Astrocyte of the cerebellum (primary cell): ENCODE data around the gene SMPD3.

Source experiments
- DNase-seq: peaks from one replicate; pipeline ENCODE4 v3.0.0-alpha.2; 2011; ENCODE audit warnings: low read depth
- H3K4me3 ChIP-seq: 2 replicates; pipeline ENCODE4 v1.5.1; 2011; ENCODE audit warnings: mild to moderate bottlenecking, low read depth, low read length, moderate library complexity
- in situ Hi-C: cut with HindIII; loops from 2 replicates; pipeline ENCODE4 v1.10.0; 2017; ENCODE audit warnings: low sequenced_read_pairs
- TF ChIP-seq, protein P1 (sequence below): IDR thresholded peaks from 2 replicates; pipeline ENCODE4 v1.5.1; 2012; ENCODE audit warnings: low read length, low read depth, moderate library complexity, mild to moderate bottlenecking; ENCODE audit errors: missing control alignments

Gene SMPD3

DNA sequence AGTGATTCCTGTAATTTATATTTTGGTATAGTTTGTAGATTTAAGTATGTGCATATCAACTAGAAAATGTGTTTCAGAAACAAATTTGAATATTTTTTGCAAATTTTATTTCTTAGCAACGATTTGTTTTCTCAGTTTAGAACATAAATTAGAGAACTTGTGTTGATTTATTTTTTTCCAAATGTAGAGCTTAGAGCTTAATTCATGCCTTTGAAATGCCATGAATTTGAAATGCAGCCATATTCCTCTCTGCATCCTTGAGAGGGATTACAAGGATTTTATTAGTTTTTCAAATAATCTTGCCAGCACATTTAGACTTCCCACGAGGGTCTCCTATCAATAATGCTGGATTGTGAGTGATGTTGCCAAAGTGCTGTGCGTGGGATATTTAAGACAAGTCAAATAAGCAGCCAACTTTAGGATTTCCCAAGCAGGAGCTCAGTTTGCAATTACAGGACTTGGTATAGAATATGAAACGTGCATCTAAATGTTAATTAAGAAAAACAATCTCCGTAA is 6.7 kb upstream of the SMPD3 start:
- no peak for DNase-seq
- no peak overlapping the region for H3K4me3 ChIP-seq
- TF ChIP-seq, protein P1, sequence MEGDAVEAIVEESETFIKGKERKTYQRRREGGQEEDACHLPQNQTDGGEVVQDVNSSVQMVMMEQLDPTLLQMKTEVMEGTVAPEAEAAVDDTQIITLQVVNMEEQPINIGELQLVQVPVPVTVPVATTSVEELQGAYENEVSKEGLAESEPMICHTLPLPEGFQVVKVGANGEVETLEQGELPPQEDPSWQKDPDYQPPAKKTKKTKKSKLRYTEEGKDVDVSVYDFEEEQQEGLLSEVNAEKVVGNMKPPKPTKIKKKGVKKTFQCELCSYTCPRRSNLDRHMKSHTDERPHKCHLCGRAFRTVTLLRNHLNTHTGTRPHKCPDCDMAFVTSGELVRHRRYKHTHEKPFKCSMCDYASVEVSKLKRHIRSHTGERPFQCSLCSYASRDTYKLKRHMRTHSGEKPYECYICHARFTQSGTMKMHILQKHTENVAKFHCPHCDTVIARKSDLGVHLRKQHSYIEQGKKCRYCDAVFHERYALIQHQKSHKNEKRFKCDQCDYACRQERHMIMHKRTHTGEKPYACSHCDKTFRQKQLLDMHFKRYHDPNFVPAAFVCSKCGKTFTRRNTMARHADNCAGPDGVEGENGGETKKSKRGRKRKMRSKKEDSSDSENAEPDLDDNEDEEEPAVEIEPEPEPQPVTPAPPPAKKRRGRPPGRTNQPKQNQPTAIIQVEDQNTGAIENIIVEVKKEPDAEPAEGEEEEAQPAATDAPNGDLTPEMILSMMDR: no peak
- in situ Hi-C loops: no loop called here

DNA sequence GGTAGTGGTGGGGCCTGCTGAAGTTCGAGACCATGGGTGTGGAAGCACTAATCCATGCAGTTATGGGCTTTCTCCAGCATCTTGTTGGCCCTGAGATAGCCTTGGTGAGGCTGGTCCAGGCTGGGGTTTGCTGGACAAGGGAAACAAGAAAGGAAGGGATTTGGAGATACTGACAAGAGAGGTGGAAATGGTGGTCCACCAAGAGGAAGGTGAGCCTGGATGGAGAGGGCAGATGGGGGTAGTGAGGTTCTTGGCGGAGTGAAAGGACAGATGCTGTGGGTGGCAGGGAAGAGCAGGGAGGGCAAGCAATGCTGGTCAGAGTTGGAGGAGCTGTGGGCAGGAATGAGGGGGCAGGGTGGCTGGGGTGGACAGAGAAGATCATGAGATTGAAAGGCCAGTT is 5.5 kb upstream of the SMPD3 start:
- TF ChIP-seq, protein P1: no peak
- H3K4me3 ChIP-seq: no peak overlapping the region
- in situ Hi-C loops: no loop called here
- no peak for DNase-seq

DNA sequence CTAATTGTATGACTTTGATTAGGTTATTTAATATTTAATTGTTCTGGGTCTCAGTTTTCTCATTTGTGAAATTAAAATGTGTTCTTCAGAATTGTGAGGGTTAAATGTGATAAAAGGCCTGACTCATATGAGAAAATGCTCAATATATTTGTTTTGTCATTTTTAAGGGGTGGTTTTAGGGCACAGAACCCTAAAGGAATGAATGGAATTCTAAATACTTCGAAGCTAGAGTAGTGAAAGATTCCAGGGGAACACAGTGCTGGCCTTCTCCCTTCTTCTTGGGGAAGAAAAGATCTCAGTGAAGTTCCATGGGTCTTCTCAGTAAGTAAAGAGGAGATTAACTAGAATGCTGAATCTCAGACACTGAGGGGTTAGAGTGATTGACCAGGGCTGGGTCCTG is 3.9 kb upstream of the SMPD3 start:
- H3K4me3 ChIP-seq: no peak overlapping the region
- in situ Hi-C loops: no loop called here
- TF ChIP-seq, protein P1: no peak
- no peak for DNase-seq

DNA sequence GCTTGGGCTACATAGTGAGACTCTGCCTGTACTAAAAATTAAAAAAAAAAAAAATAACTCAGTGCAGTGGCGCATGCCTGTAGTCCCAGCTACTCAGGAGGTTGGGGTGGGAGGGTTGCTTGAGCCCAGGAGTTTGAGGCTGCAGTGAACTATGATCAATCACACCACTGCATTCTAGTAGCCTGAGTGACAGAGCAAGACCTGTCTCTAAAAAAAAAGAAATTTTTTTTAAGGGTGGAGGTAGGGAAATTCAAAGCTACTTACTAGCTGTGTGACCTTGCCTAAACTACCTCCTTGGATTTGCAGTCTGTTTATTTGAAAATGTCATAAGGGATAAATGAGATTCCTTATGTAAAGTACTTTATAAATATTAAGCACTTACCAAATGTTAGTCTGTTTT is 3.4 kb upstream of the SMPD3 start:
- TF ChIP-seq, protein P1: no peak
- no peak overlapping the region for H3K4me3 ChIP-seq
- in situ Hi-C loops: no loop called here
- DNase-seq: no peak

DNA sequence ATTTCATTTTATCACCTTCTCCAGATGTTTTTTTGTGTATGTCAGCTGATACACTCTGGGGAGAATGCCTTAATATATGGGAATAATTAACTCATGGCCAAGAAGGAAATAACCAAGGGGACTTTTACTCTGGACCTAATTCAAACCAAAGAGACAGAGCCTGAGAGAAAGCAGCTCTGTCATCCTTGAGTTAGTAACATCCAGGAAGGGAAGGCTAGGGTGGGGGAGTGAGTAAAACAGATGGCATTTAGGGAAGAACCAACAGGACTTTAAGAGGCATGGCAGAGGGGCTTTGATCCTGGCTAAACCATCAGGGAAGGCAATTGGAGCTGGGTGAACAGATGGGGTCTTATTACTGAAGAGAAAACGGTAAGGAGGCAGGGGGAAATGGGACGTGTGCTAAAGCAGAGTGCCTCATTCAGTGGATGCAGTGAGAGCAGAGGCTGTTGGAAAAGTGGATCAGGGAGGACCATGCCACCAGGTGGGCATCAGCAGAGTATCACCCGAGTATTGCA is 2.5 kb upstream of the SMPD3 start:
- TF ChIP-seq, protein P1: no peak
- H3K4me3 ChIP-seq: no peak overlapping the region
- no peak for DNase-seq
- in situ Hi-C loops: no loop called here

DNA sequence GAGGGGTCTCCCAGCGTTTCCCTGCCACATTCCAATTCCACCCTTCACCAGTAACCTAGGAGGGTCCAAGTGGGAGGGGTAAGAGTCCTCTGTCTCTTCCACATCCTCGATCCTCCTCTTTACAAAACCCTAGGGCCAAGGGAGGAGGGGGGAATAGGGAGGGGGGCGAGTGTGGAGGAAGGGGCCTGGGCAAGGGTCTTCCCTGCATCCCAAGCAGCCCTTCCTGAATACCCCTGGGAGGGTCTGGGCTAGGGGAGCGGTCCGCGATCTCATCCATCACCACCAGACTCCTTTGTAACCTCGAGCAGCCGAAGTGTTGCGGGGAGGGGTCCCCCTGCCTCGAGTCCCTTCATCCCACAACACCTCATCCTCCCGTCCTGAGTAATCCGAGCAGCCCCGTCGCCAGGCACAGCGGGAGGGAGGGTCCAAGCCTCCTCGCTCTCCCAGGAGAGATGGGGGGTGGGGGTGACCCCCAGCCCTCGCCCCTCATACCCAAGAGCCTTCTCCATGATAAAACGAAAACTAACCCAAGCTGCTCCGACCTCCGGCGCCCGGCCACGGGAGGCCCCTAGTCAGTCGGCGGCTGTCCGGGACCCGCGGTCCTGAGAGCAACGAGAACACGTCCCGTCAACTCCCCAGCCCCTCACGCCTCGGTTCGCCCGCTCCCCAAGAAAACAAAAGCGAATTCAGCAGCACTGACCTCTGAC is 502 bp downstream of the SMPD3 start:
- peak overlapping the region; percentile 31 for H3K4me3 ChIP-seq
- in situ Hi-C loops: no loop called here
- TF ChIP-seq, protein P1: no peak
- DNase-seq: no peak
